IMR-90 (cell line): ENCODE results near the gene VPS54. TPM values are rescaled to one million over a fixed set of nuclear protein-coding genes. Genes with fewer than 3 reads are reported as not detected.

Experiments used
- ATAC-seq: fragments of 200-7000 bp; cut with Tn5 transposase; 2 replicates; pipeline ENCODE4 v1.9.1; 2020; ENCODE audit warnings: low read depth, mild to moderate bottlenecking, moderate library complexity
- BruUV-seq: library from RNA; stranded (reverse); fragments of 400-500 nt; replicated peaks from 2 replicates; lab custom pipeline; 2021; lab: Mats Ljungman, UMichigan
- CTCF ChIA-PET: fragments of 300-600 bp; formaldehyde crosslinking; extraction: SDS; loops from one replicate; lab custom pipeline; 2021; ENCODE audit warnings: antibody characterized with exemption; lab: Yijun Ruan, JAX
- POLR2A ChIA-PET: fragments of 300-600 bp; sonication (Branson Sonifier 250); formaldehyde crosslinking; loops from one replicate; lab custom pipeline; 2022; ENCODE audit warnings: antibody characterized with exemption; ENCODE audit not compliant: unreplicated experiment; lab: Charles Lee
- DNase-seq: peaks from one replicate; pipeline ENCODE4 v3.0.0; 2013
- H2AFZ ChIP-seq: replicated peaks from 2 replicates; pipeline ENCODE3; 2013; ENCODE audit warnings: low read length, mild to moderate bottlenecking; ENCODE audit not compliant: poor library complexity
- H2AK5ac ChIP-seq: 2 replicates; pipeline ENCODE4 v1.6.1; 2013; ENCODE audit warnings: low read depth, low read length, inconsistent platforms
- H2AK9ac ChIP-seq: replicated peaks from 2 replicates; pipeline ENCODE3; 2013; ENCODE audit warnings: mild to moderate bottlenecking, low read depth, low read length, moderate library complexity; ENCODE audit not compliant: poor library complexity
- H2BK120ac ChIP-seq: 2 replicates; pipeline ENCODE4 v1.6.1; 2013; ENCODE audit warnings: low read depth, low read length, inconsistent platforms
- H2BK15ac ChIP-seq: 3 replicates; pipeline ENCODE4 v1.6.1; 2013; ENCODE audit warnings: low read depth, low read length, inconsistent platforms
- H2BK20ac ChIP-seq: 2 replicates; pipeline ENCODE4 v1.6.1; 2013; ENCODE audit warnings: low read depth, mild to moderate bottlenecking, inconsistent platforms, low read length, moderate library complexity
- H2BK5ac ChIP-seq: 2 replicates; pipeline ENCODE4 v1.6.1; 2013; ENCODE audit warnings: mild to moderate bottlenecking, low read depth, low read length, inconsistent platforms; ENCODE audit not compliant: poor library complexity, severe bottlenecking
- H3K14ac ChIP-seq: replicated peaks from 2 replicates; pipeline ENCODE4 v1.6.1; 2013; ENCODE audit warnings: low read depth, low read length, inconsistent platforms
- H3K18ac ChIP-seq: 2 replicates; pipeline ENCODE4 v1.6.1; 2013; ENCODE audit warnings: low read depth, low read length, control low read depth
- H3K23ac ChIP-seq: 2 replicates; pipeline ENCODE4 v1.6.1; 2013; ENCODE audit warnings: low read depth, low read length, inconsistent platforms
- H3K27ac ChIP-seq: 2 replicates; pipeline ENCODE4 v1.5.1; 2013; ENCODE audit warnings: mild to moderate bottlenecking, control low read depth, low read length; ENCODE audit not compliant: insufficient read depth
- H3K27me3 ChIP-seq: 2 replicates; pipeline ENCODE4 v1.6.1; 2013; ENCODE audit warnings: low read length; ENCODE audit not compliant: control insufficient read depth, insufficient read depth
- H3K36me3 ChIP-seq: 2 replicates; pipeline ENCODE4 v1.6.1; 2013; ENCODE audit warnings: low read length, mixed read lengths; ENCODE audit not compliant: control insufficient read depth, insufficient read depth
- H3K4ac ChIP-seq: 2 replicates; pipeline ENCODE4 v1.6.1; 2013; ENCODE audit warnings: low read depth, low read length, inconsistent platforms
- H3K4me1 ChIP-seq: 2 replicates; pipeline ENCODE4 v1.6.1; 2013; ENCODE audit warnings: low read length, mixed read lengths; ENCODE audit not compliant: control insufficient read depth, insufficient read depth
- H3K4me2 ChIP-seq: 2 replicates; pipeline ENCODE4 v1.6.1; 2013; ENCODE audit warnings: low read depth, mild to moderate bottlenecking, control low read depth, low read length, moderate library complexity
- H3K4me3 ChIP-seq: 2 replicates; pipeline ENCODE4 v1.5.1; 2013; ENCODE audit warnings: low read depth, mild to moderate bottlenecking, control low read depth, low read length, moderate library complexity; ENCODE audit not compliant: insufficient read depth
- H3K56ac ChIP-seq: 2 replicates; pipeline ENCODE4 v1.6.1; 2013; ENCODE audit warnings: low read length, inconsistent platforms; ENCODE audit not compliant: insufficient read depth; ENCODE audit errors: extremely low read depth
- H3K79me1 ChIP-seq, 2 experiments: 2 replicates each; pipeline ENCODE4 v1.6.1; 2013; ENCODE audit warnings: low read length in 2 of 2, inconsistent platforms in 1 of 2, low read depth in 1 of 2
- H3K9ac ChIP-seq: 2 replicates; pipeline ENCODE4 v1.6.1; 2013; ENCODE audit warnings: low read depth, low read length, control low read depth
- H3K9me1 ChIP-seq: 2 replicates; pipeline ENCODE4 v1.6.1; 2013; ENCODE audit warnings: low read length, inconsistent platforms; ENCODE audit not compliant: insufficient read depth
- H3K9me3 ChIP-seq: 2 replicates; pipeline ENCODE4 v1.6.1; 2013; ENCODE audit warnings: low read length; ENCODE audit not compliant: control insufficient read depth, insufficient read depth
- H4K20me1 ChIP-seq: 2 replicates; pipeline ENCODE4 v1.6.1; 2013; ENCODE audit warnings: low read length, inconsistent platforms; ENCODE audit not compliant: insufficient read depth
- H4K5ac ChIP-seq: 2 replicates; pipeline ENCODE4 v1.6.1; 2013; ENCODE audit warnings: mild to moderate bottlenecking, low read depth, low read length, control low read depth
- H4K8ac ChIP-seq, 2 experiments: 2 replicates each; pipeline ENCODE4 v1.6.1; 2013; ENCODE audit warnings: low read depth in 2 of 2, low read length in 2 of 2, control low read depth in 1 of 2, inconsistent platforms in 1 of 2
- H4K91ac ChIP-seq: 2 replicates; pipeline ENCODE4 v1.6.1; 2013; ENCODE audit warnings: low read depth, low read length, inconsistent platforms; ENCODE audit not compliant: insufficient read depth
- BHLHE40 ChIP-seq: fragments of 150-350 bp; IDR thresholded peaks from 2 replicates; pipeline ENCODE4 v1.6.1; 2016; ENCODE audit warnings: mild to moderate bottlenecking, low read depth, low read length
- CEBPB ChIP-seq: IDR thresholded peaks from 2 replicates; pipeline ENCODE4 v1.6.1; 2012; ENCODE audit warnings: low read depth, low read length, improper control_type of control experiment
- CHD1 ChIP-seq: IDR thresholded peaks from 2 replicates; pipeline ENCODE4 v1.6.1; 2012; ENCODE audit warnings: low read depth, low read length, improper control_type of control experiment
- CTCF ChIP-seq: conservative IDR thresholded peaks from 2 replicates; pipeline ENCODE4 v1.5.1; 2012; ENCODE audit warnings: mild to moderate bottlenecking, low read depth, low read length, improper control_type of control experiment
- FOS ChIP-seq: fragments of 150-350 bp; IDR thresholded peaks from 2 replicates; pipeline ENCODE4 v1.6.1; 2016; ENCODE audit warnings: low read depth, low read length
- MAFK ChIP-seq: IDR thresholded peaks from 2 replicates; pipeline ENCODE4 v1.6.1; 2012; ENCODE audit warnings: low read depth, low read length, improper control_type of control experiment
- MAZ ChIP-seq: IDR thresholded peaks from 2 replicates; pipeline ENCODE4 v1.6.1; 2012; ENCODE audit warnings: low read depth, mild to moderate bottlenecking, low read length, improper control_type of control experiment, moderate library complexity, borderline replicate concordance
- MXI1 ChIP-seq: IDR thresholded peaks from 2 replicates; pipeline ENCODE4 v1.6.1; 2012; ENCODE audit warnings: low read depth, mild to moderate bottlenecking, low read length, moderate library complexity, borderline replicate concordance
- NFE2L2 ChIP-seq: fragments of 150-350 bp; IDR thresholded peaks from 2 replicates; pipeline ENCODE4 v1.6.1; 2016; ENCODE audit warnings: low read depth, mild to moderate bottlenecking, low read length
- POLR2A ChIP-seq: IDR thresholded peaks from 2 replicates; pipeline ENCODE4 v1.6.1; 2012; ENCODE audit warnings: mild to moderate bottlenecking, low read depth, low read length
- RAD21 ChIP-seq: IDR thresholded peaks from 2 replicates; pipeline ENCODE4 v1.6.1; 2012; ENCODE audit warnings: low read length, improper control_type of control experiment
- RCOR1 ChIP-seq: IDR thresholded peaks from 2 replicates; pipeline ENCODE4 v1.6.1; 2012; ENCODE audit warnings: mild to moderate bottlenecking, low read length, improper control_type of control experiment; ENCODE audit not compliant: insufficient replicate concordance
- RFX5 ChIP-seq: IDR thresholded peaks from 2 replicates; pipeline ENCODE4 v1.8.0; 2012; ENCODE audit warnings: low read depth, mild to moderate bottlenecking, low read length, moderate library complexity
- SMC3 ChIP-seq: fragments of 150-350 bp; IDR thresholded peaks from 2 replicates; pipeline ENCODE4 v1.6.1; 2016; ENCODE audit warnings: low read depth, mild to moderate bottlenecking, antibody characterized with exemption, low read length, moderate library complexity
- USF2 ChIP-seq: fragments of 150-350 bp; IDR thresholded peaks from 2 replicates; pipeline ENCODE4 v1.6.1; 2017; ENCODE audit warnings: mild to moderate bottlenecking, antibody characterized with exemption, low read length, low read depth
- WGBS, 2 experiments: methylation state at CpG; one replicate each; pipeline versions ENCODE4 v1.1.5 to v1.1.7; 2013; ENCODE audit warnings: missing lambda C conversion rate in 2 of 2; ENCODE audit not compliant: insufficient read length in 1 of 2; ENCODE audit errors: extremely low coverage in 2 of 2; 5-methylcytosine and 5-hydroxymethylcytosine counted together
- dilution Hi-C: fragments of 300-500 bp; cut with HindIII; formaldehyde crosslinking; loops from one replicate; pipeline ENCODE4 v1.14.3; 2018; ENCODE audit warnings: low sequenced_read_pairs; ENCODE audit not compliant: unreplicated experiment
- in situ Hi-C: fragments of 300-500 bp; cut with MboI; formaldehyde crosslinking; loops from 3 replicates; pipeline ENCODE4 v1.14.3; 2019; ENCODE audit warnings: low sequenced_read_pairs, inconsistent platforms, mixed read lengths
- intact Hi-C: fragments of 100-400 bp; cut with micrococcal nuclease; formaldehyde crosslinking; loops from 2 replicates; pipeline ENCODE4 v1.10.0; 2022
- polyA plus RNA-seq, 3 experiments: library from polyadenylated mRNA; depleted of rRNA; stranded (reverse); fragments of >200 nt; gene quantifications; 2 replicates each; pipeline ENCODE4 v1.2.3, GENCODE V29; 2012; ENCODE audit warnings: low replicate concordance in 1 of 3
- total RNA-seq: library from RNA; depleted of rRNA; stranded (reverse); fragments of >200 nt; gene quantifications from 2 replicates; pipeline ENCODE4 v1.2.3, GENCODE V29; 2012
- TF ChIP-seq, protein P1 (sequence below): fragments of 150-350 bp; IDR thresholded peaks from 2 replicates; pipeline ENCODE4 v1.6.1; 2016; ENCODE audit warnings: low read depth, mild to moderate bottlenecking, low read length, moderate library complexity, borderline replicate concordance

VPS54 gene
- total and polyA plus RNA-seq, 2 of the 4 experiments (the other 2 are of a cell fraction): 7.1 to 18.1 TPM

GRCh38 chr2:63962186-63962585 is 57.0 kb downstream of the VPS54 start:
- no peak overlapping the region for H2AK9ac ChIP-seq
- CTCF ChIA-PET: no interaction called here
- peaks cover 0 to 3% of the 10 kb centered on the region in 2 experiments; a peak in 2 of 4 replicates for H3K79me1 ChIP-seq
- in situ Hi-C loops (no loop called here), dilution Hi-C loops (no loop called here), intact Hi-C loops (no loop called here)
- H2BK20ac ChIP-seq: no peak overlapping the region
- H3K4me3 ChIP-seq: no peak overlapping the region
- no peak overlapping the region for H3K56ac ChIP-seq
- no peak overlapping the region for H3K23ac ChIP-seq
- H2AK5ac ChIP-seq: no peak overlapping the region
- H3K27me3 ChIP-seq: no peaks in the 10 kb centered on the region
- H2AFZ ChIP-seq: no peak overlapping the region
- no peaks in the 10 kb centered on the region for H3K4me1 ChIP-seq
- H4K20me1 ChIP-seq: no peaks in the 10 kb centered on the region
- H4K5ac ChIP-seq: no peak overlapping the region
- H3K18ac ChIP-seq: no peak overlapping the region
- no peak overlapping the region for H4K8ac ChIP-seq
- H3K14ac ChIP-seq: no peak overlapping the region
- no peak overlapping the region for H3K27ac ChIP-seq
- BruUV-seq: no TSS peak
- POLR2A ChIA-PET: no interaction called here
- H2BK120ac ChIP-seq: no peak overlapping the region
- H2BK15ac ChIP-seq: no peak overlapping the region
- H3K4ac ChIP-seq: no peak overlapping the region
- DNase-seq: no peak
- no peak overlapping the region for H3K9ac ChIP-seq
- no peak for ATAC-seq
- no peak for TF ChIP-seq POLR2A
- no peak for TF ChIP-seq CEBPB
- no peak for TF ChIP-seq MAFK
- TF ChIP-seq USF2: no peak
- TF ChIP-seq MXI1: no peak
- TF ChIP-seq RCOR1: no peak
- TF ChIP-seq BHLHE40: no peak
- no peak for TF ChIP-seq FOS
- TF ChIP-seq, protein P1, sequence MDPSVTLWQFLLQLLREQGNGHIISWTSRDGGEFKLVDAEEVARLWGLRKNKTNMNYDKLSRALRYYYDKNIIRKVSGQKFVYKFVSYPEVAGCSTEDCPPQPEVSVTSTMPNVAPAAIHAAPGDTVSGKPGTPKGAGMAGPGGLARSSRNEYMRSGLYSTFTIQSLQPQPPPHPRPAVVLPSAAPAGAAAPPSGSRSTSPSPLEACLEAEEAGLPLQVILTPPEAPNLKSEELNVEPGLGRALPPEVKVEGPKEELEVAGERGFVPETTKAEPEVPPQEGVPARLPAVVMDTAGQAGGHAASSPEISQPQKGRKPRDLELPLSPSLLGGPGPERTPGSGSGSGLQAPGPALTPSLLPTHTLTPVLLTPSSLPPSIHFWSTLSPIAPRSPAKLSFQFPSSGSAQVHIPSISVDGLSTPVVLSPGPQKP: no peak
- no peak for TF ChIP-seq SMC3
- no peak for TF ChIP-seq RAD21
- no peak for TF ChIP-seq CTCF
- TF ChIP-seq RFX5: no peak
- no peak for TF ChIP-seq MAZ
- TF ChIP-seq NFE2L2: no peak
- no peak for TF ChIP-seq CHD1
- no peak overlapping the region for H3K4me2 ChIP-seq
- WGBS, 2 experiments: no CpG with 5 or more reads among the region's 3 CpGs
- no peak overlapping the region for H2BK5ac ChIP-seq
- H4K91ac ChIP-seq: no peak overlapping the region
- no peaks in the 10 kb centered on the region for H3K9me3 ChIP-seq
- peaks cover 4% of the 10 kb centered on the region; the same call in 1 of the 2 replicates for H3K36me3 ChIP-seq
- no peaks in the 10 kb centered on the region for H3K9me1 ChIP-seq
